NT2/D1 (cell line): ENCODE data around the gene KRTAP5-7.

ENCODE experiments used
- SUZ12 ChIP-seq: IDR thresholded peaks from 2 replicates; pipeline ENCODE4 v1.6.1; 2011; ENCODE audit not compliant: insufficient read length, insufficient read depth; ENCODE audit errors: extremely low read depth
- YY1 ChIP-seq: IDR thresholded peaks from 2 replicates; pipeline ENCODE4 v1.6.1; 2011; ENCODE audit not compliant: insufficient read length, insufficient read depth
- ZNF274 ChIP-seq: IDR thresholded peaks from 2 replicates; pipeline ENCODE4 v1.6.1; 2011; ENCODE audit warnings: mild to moderate bottlenecking, low read depth, low read length

GRCh38 chr11:71486320-71486719 is 40.7 kb upstream of the KRTAP5-7 start:
- no peak for TF ChIP-seq YY1
- no peak for TF ChIP-seq SUZ12
- TF ChIP-seq ZNF274, result no peak
